Lower lobe of right lung (tissue), 2 donors: ENCODE data around the gene OR10H1. TPM values are rescaled to one million over a fixed set of nuclear protein-coding genes. Genes with fewer than 3 reads are reported as not detected.

Experiments
- ATAC-seq, 2 donors: fragments of 200-7000 bp; cut with Tn5 transposase; one replicate each; pipeline ENCODE4 v1.9.1; 2020 to 2022; ENCODE audit warnings: mild to moderate bottlenecking in 2 of 2, moderate library complexity in 2 of 2
- DNase-seq: peaks from one replicate; pipeline ENCODE4 v3.0.0-alpha.2; 2020
- H3K27ac ChIP-seq: fragments of 200-600 bp; one replicate; pipeline ENCODE4 v1.8.0; 2022
- H3K27me3 ChIP-seq: fragments of 200-600 bp; one replicate; pipeline ENCODE4 v1.8.0; 2022; ENCODE audit warnings: low read depth
- H3K36me3 ChIP-seq: fragments of 200-600 bp; one replicate; pipeline ENCODE4 v1.8.0; 2022; ENCODE audit warnings: mild to moderate bottlenecking
- H3K4me1 ChIP-seq: fragments of 200-600 bp; one replicate; pipeline ENCODE4 v1.8.0; 2022
- H3K4me3 ChIP-seq: fragments of 200-600 bp; one replicate; pipeline ENCODE4 v1.8.0; 2022; ENCODE audit warnings: mild to moderate bottlenecking
- H3K9me3 ChIP-seq: fragments of 200-600 bp; one replicate; pipeline ENCODE4 v1.8.0; 2022
- intact Hi-C: fragments of 100-400 bp; cut with DNase I; formaldehyde crosslinking; loops from one replicate; pipeline ENCODE4 v1.11.0; 2022
- long read RNA-seq: library from polyadenylated mRNA; unstranded; transcript quantifications from one replicate; pipeline ENCODE4 v2.0.0, GENCODE V29; 2021
- total RNA-seq: library from RNA; stranded (reverse); fragmentation: NEBNext Ultra II Directional; extraction: Animal tissue kit (Norgen Biotek cat#: 25700); gene quantifications from one replicate; pipeline ENCODE4 v1.2.1, GENCODE V29; 2021
- TF ChIP-seq, protein P1 (sequence below): fragments of 200-600 bp; IDR thresholded peaks from one replicate; pipeline ENCODE4 v1.8.0; 2022; ENCODE audit warnings: antibody characterized with exemption, mild to moderate bottlenecking
- donor health status: DM: no; HTN: yes; CAD: no; lungs with severe emphysema.

Gene OR10H1, protein sequence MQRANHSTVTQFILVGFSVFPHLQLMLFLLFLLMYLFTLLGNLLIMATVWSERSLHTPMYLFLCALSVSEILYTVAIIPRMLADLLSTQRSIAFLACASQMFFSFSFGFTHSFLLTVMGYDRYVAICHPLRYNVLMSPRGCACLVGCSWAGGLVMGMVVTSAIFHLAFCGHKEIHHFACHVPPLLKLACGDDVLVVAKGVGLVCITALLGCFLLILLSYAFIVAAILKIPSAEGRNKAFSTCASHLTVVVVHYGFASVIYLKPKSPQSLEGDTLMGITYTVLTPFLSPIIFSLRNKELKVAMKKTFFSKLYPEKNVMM
- total RNA-seq: not detected
- long read RNA-seq: 0 reads

DNA sequence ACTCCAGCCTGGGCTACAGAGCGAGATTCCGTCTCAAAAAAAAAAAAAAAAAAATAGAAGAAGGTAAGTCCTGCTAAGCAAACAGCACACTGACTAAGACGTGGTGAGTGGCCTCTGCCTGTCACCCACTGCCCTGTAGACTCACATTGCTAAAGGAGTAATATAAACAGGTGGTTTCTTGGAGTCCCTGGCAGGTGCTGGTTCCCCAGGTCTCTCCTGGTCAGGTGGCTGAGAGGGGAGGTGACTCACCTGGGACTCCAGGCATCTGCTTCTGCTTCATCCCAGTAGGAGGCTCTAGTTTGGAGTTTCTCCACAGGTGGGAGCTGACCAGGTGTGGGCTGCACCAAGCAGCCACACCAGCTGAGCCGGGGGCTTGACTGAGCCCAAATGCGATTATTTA lies at the start of gene OR10H1:
Gene OR10H1, minus strand, starts transcription at position 359 of the 400 bp plus-strand sequence. CDS start 7,627 bp downstream, outside the sequence.
- DNase-seq: no peak
- ATAC-seq: peak; percentile 71 to 77
- TF ChIP-seq, protein P1, sequence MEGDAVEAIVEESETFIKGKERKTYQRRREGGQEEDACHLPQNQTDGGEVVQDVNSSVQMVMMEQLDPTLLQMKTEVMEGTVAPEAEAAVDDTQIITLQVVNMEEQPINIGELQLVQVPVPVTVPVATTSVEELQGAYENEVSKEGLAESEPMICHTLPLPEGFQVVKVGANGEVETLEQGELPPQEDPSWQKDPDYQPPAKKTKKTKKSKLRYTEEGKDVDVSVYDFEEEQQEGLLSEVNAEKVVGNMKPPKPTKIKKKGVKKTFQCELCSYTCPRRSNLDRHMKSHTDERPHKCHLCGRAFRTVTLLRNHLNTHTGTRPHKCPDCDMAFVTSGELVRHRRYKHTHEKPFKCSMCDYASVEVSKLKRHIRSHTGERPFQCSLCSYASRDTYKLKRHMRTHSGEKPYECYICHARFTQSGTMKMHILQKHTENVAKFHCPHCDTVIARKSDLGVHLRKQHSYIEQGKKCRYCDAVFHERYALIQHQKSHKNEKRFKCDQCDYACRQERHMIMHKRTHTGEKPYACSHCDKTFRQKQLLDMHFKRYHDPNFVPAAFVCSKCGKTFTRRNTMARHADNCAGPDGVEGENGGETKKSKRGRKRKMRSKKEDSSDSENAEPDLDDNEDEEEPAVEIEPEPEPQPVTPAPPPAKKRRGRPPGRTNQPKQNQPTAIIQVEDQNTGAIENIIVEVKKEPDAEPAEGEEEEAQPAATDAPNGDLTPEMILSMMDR: no peak
- Histone ChIP-seq H3K9me3 (no peaks in the 10 kb centered on the region), H3K4me3 (no peak within 1 kb of the TSS), H3K27me3 (no peaks in the 10 kb centered on the region), H3K4me1 (no peaks in the 10 kb centered on the region), H3K36me3 (no peaks in the 10 kb centered on the region), H3K27ac (no peak within 1 kb of the TSS)
- intact Hi-C loops: no loop called here

DNA sequence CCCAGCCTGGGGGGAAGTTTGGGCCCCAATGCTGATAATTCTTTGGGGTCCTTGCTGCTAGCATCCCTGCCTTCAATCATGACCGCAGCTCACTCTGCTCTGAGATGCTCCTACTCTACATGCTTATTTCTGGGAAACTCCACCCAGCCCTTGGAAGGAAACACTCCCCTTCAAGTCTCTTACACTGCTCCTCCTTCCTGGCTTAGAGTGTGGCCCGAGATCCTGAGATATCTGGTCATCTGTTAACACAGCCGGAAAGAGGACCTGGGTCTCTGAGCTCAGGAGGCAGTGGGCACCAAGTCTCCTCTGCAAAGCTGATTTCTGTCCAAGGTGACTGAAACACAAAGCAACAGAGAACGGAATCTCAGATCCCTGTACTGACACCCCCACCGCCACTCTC lies 49.4 kb upstream of the OR10H1 start:
- H3K36me3 ChIP-seq: no peaks in the 10 kb centered on the region
- peaks cover 5% of the 10 kb centered on the region for H3K27me3 ChIP-seq
- DNase-seq (no peak), ATAC-seq (no peak)
- no peaks in the 10 kb centered on the region for H3K4me1 ChIP-seq
- no peak overlapping the region for H3K4me3 ChIP-seq
- TF ChIP-seq, protein P1: no peak
- no peaks in the 10 kb centered on the region for H3K9me3 ChIP-seq
- intact Hi-C loops: no loop called here
- no peak overlapping the region for H3K27ac ChIP-seq

DNA sequence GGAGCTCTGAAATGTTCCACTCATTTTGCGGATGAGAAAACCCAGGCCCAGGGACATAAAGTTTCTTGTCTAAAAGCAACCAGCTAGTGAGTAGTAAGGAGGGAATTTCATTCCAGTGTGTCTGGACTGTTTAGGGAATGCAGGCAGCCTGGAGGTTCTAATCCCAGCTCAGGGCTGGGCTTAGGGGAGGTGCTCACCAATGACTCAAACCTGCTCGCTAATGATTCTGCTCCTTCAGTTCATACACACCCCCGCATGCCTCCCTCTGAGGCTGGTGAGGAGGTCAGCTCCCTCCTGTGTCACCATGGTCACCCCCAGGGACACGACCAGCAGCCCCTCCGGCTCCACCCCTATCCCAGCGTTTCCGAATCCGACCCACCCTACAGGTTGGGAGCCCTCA lies 47.8 kb upstream of the OR10H1 start:
- no peaks in the 10 kb centered on the region for H3K4me1 ChIP-seq
- H3K36me3 ChIP-seq: no peaks in the 10 kb centered on the region
- DNase-seq: no peak
- H3K4me3 ChIP-seq: no peak overlapping the region
- H3K27ac ChIP-seq: no peak overlapping the region
- intact Hi-C loops: no loop called here
- TF ChIP-seq, protein P1: no peak
- ATAC-seq: peak in 1 of 2 donors; percentile 19
- H3K27me3 ChIP-seq: peaks cover 5% of the 10 kb centered on the region
- H3K9me3 ChIP-seq: no peaks in the 10 kb centered on the region

DNA sequence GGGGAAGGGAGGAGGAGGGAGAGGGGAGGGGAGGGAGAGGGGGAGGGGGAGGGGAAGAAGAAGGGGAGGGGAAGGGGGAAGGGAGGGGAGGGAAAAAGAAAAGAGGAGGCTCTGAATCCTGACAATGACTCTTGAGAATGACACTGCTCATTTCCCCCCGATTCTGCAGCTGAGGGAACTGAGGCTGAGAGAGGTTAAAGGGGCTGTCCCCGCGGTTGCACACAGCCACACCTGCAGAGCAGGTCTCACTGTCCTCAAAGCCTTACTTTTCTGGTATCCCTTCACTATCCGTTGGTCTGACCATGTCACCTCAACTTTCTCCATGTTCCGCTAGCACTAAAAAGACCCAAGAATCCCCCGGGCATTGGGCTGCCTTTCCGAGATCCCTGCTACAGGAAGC lies 47.0 kb upstream of the OR10H1 start:
- TF ChIP-seq, protein P1: no peak
- Histone ChIP-seq H3K27ac (no peak overlapping the region), H3K4me1 (no peaks in the 10 kb centered on the region), H3K4me3 (no peak overlapping the region), H3K27me3 (peaks cover 5% of the 10 kb centered on the region), H3K36me3 (no peaks in the 10 kb centered on the region), H3K9me3 (no peaks in the 10 kb centered on the region)
- ATAC-seq (no peak), DNase-seq (no peak)
- intact Hi-C loops: no loop called here

DNA sequence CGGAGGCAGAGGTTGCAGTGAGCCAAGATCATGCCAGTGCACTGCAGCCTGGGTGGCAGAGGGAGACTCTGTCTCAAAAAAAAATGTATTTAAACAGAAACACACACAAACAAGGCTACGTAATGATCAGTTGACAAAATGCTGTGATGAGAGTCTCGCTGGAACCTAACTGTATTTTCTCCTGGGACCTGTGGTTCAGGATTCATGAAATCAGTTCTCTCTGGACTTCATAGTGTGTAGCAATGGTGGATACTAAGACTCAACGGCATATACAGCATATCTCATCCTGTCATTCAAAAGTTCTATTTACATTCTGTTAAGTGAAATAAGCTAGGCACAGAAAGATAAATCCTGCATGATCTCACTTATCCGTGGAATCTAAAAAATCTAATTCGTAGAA lies 45.1 kb upstream of the OR10H1 start:
- TF ChIP-seq, protein P1: no peak
- intact Hi-C loops: no loop called here
- Histone ChIP-seq H3K27me3 (peaks cover 5% of the 10 kb centered on the region), H3K4me3 (no peak overlapping the region), H3K9me3 (no peaks in the 10 kb centered on the region), H3K27ac (no peak overlapping the region), H3K36me3 (no peaks in the 10 kb centered on the region), H3K4me1 (no peaks in the 10 kb centered on the region)
- ATAC-seq: no peak
- no peak for DNase-seq
